DOHH2 (cell line): Measurements from ENCODE around the gene GJB6.

Experiments used
- H3F3A ChIP-seq: fragments of 200-600 bp; sonication (generic), shearing (Covaris generic); 2 replicates; pipeline ENCODE4 v1.6.0; 2016; ENCODE audit warnings: antibody characterized with exemption, mild to moderate bottlenecking; ENCODE audit not compliant: control insufficient read depth, insufficient read depth
- H3K27ac ChIP-seq: fragments of 200-600 bp; sonication (generic); 2 replicates; pipeline ENCODE4 v1.5.1; 2014; ENCODE audit warnings: low read depth, mild to moderate bottlenecking, low read length, moderate library complexity
- H3K27me3 ChIP-seq: fragments of 200-600 bp; sonication (generic); 2 replicates; pipeline ENCODE4 v1.6.1; 2014; ENCODE audit warnings: mild to moderate bottlenecking, low read length, mixed read lengths; ENCODE audit not compliant: control insufficient read depth
- H3K36me3 ChIP-seq: fragments of 200-600 bp; sonication (generic); 2 replicates; pipeline ENCODE4 v1.6.1; 2014; ENCODE audit warnings: mild to moderate bottlenecking, low read length, moderate library complexity, mixed read lengths; ENCODE audit not compliant: control insufficient read depth
- H3K4me1 ChIP-seq: fragments of 200-600 bp; sonication (generic); 2 replicates; pipeline ENCODE4 v1.6.1; 2014; ENCODE audit warnings: mild to moderate bottlenecking, low read length, mixed read lengths; ENCODE audit not compliant: control insufficient read depth
- H3K4me2 ChIP-seq: fragments of 200-600 bp; sonication (generic); 2 replicates; pipeline ENCODE4 v1.6.0; 2014; ENCODE audit warnings: mild to moderate bottlenecking, low read length, moderate library complexity
- H3K4me3 ChIP-seq: fragments of 200-600 bp; sonication (generic); 2 replicates; pipeline ENCODE4 v1.5.1; 2014; ENCODE audit warnings: mild to moderate bottlenecking, low read length, mixed read lengths
- H3K79me2 ChIP-seq: fragments of 200-600 bp; sonication (generic); 2 replicates; pipeline ENCODE4 v1.6.1; 2014; ENCODE audit warnings: mild to moderate bottlenecking, low read length, mixed read lengths; ENCODE audit not compliant: control insufficient read depth
- H3K9me2 ChIP-seq: fragments of 200-600 bp; sonication (generic); replicated peaks from 2 replicates; pipeline ENCODE4 v1.6.1; 2014; ENCODE audit warnings: mild to moderate bottlenecking, low read length, mixed read lengths; ENCODE audit not compliant: control insufficient read depth
- H3K9me3 ChIP-seq: fragments of 200-600 bp; sonication (generic); 2 replicates; pipeline ENCODE4 v1.6.1; 2014; ENCODE audit warnings: antibody characterized with exemption, low read length, mixed read lengths; ENCODE audit not compliant: control insufficient read depth, insufficient read depth
- H4K20me1 ChIP-seq: fragments of 200-600 bp; sonication (generic); 2 replicates; pipeline ENCODE4 v1.6.0; 2014; ENCODE audit warnings: low read depth, mild to moderate bottlenecking, antibody characterized with exemption, low read length, moderate library complexity; ENCODE audit not compliant: control insufficient read depth, insufficient read depth
- EZH2phosphoT487 ChIP-seq: fragments of 200-600 bp; sonication (generic); IDR thresholded peaks from 2 replicates; pipeline ENCODE4 v1.6.1; 2017; ENCODE audit warnings: borderline replicate concordance, mild to moderate bottlenecking, antibody characterized with exemption, low read length, moderate library complexity, mixed read lengths
- TF ChIP-seq, protein P1 (sequence below): fragments of 200-600 bp; sonication (generic); IDR thresholded peaks from one replicate; pipeline ENCODE4 v1.5.1; 2014; ENCODE audit warnings: antibody characterized with exemption, mild to moderate bottlenecking, low read depth, low read length; ENCODE audit not compliant: poor library complexity, severe bottlenecking

The GJB6 gene

GRCh38 chr13:20182231-20182846, 49.8 kb downstream of the GJB6 start:
- no peaks in the 10 kb centered on the region for H3F3A ChIP-seq

DNA sequence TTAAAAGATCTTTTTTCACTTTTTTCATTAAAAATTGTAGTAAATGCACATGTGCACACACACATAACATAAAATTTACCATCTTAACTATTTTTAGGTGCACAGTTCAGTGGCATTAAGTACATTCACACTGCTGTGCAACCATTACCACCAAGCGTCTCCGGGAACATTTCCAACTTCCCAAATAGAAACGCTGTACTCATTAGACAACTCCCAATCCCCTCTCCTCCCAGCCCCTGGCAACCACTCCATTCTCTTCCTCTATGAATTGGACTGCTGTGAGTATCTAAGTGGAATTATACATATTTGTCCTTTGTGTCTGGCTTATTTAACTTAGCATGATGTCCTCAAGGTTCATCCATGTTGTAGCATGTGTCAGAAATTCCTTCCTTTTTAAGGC, 50.9 kb downstream of the GJB6 start:
- Histone ChIP-seq H3F3A (no peaks in the 10 kb centered on the region), H3K9me3 (no peaks in the 10 kb centered on the region), H3K79me2 (no peaks in the 10 kb centered on the region), H3K4me2 (no peak overlapping the region), H3K4me1 (no peaks in the 10 kb centered on the region), H3K27me3 (peaks cover 12% of the 10 kb centered on the region), H4K20me1 (no peaks in the 10 kb centered on the region), H3K27ac (no peak overlapping the region), H3K9me2 (no peaks in the 10 kb centered on the region), H3K4me3 (no peak overlapping the region), H3K36me3 (no peaks in the 10 kb centered on the region)
- no peak for TF ChIP-seq EZH2phosphoT487
- TF ChIP-seq, protein P1, sequence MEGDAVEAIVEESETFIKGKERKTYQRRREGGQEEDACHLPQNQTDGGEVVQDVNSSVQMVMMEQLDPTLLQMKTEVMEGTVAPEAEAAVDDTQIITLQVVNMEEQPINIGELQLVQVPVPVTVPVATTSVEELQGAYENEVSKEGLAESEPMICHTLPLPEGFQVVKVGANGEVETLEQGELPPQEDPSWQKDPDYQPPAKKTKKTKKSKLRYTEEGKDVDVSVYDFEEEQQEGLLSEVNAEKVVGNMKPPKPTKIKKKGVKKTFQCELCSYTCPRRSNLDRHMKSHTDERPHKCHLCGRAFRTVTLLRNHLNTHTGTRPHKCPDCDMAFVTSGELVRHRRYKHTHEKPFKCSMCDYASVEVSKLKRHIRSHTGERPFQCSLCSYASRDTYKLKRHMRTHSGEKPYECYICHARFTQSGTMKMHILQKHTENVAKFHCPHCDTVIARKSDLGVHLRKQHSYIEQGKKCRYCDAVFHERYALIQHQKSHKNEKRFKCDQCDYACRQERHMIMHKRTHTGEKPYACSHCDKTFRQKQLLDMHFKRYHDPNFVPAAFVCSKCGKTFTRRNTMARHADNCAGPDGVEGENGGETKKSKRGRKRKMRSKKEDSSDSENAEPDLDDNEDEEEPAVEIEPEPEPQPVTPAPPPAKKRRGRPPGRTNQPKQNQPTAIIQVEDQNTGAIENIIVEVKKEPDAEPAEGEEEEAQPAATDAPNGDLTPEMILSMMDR, result no peak

More at GRCh38 chr13:20182231-20182846, 49.8 kb downstream of the GJB6 start:
- Histone ChIP-seq H3K4me1 (no peaks in the 10 kb centered on the region), H3K4me3 (no peak overlapping the region), H3K4me2 (no peak overlapping the region), H3K9me3 (no peaks in the 10 kb centered on the region), H3K9me2 (no peaks in the 10 kb centered on the region), H3K27me3 (peaks cover 11% of the 10 kb centered on the region; the same call in 1 of the 2 replicates), H3K79me2 (no peaks in the 10 kb centered on the region), H4K20me1 (no peaks in the 10 kb centered on the region), H3K36me3 (no peaks in the 10 kb centered on the region), H3K27ac (no peak overlapping the region)
- TF ChIP-seq, protein P1, result peak; percentile 76
- no peak for TF ChIP-seq EZH2phosphoT487

DNA sequence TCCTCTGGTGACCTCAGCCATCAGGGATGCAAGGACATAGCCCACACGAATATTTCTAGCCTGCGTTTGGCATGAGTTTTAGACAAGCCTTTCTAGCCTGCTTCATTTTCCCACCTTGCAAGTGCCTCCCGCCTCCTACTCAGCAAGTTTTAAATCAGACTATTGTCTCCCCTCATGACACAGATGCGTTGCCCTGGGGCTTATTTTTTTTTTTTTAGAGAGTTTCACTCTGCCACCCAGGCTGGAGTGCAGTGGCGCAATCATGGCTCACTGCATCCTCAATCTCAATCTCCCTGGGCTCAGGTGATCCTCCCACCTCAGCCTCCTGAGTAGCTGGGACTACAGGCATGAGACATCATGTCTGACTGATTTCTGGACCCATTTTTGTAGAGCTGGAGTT, 54.0 kb downstream of the GJB6 start:
- no peaks in the 10 kb centered on the region for H3K79me2 ChIP-seq
- H3K9me2 ChIP-seq, result no peaks in the 10 kb centered on the region
- no peaks in the 10 kb centered on the region for H3F3A ChIP-seq
- peaks cover 42% of the 10 kb centered on the region for H3K27me3 ChIP-seq
- H3K4me3 ChIP-seq, result no peak overlapping the region
- TF ChIP-seq, protein P1, result no peak
- TF ChIP-seq EZH2phosphoT487, result no peak
- no peaks in the 10 kb centered on the region for H4K20me1 ChIP-seq
- H3K4me1 ChIP-seq, result no peaks in the 10 kb centered on the region
- H3K4me2 ChIP-seq, result no peak overlapping the region
- H3K9me3 ChIP-seq, result no peaks in the 10 kb centered on the region
- H3K36me3 ChIP-seq, result no peaks in the 10 kb centered on the region
- no peak overlapping the region for H3K27ac ChIP-seq
